Testis (tissue), 3 donors: ENCODE results near the gene MYL9. TPM values are rescaled to one million over a fixed set of nuclear protein-coding genes. Genes with fewer than 3 reads are reported as not detected.

Experiments used
- DNase-seq: peaks from one replicate; pipeline ENCODE4 v3.0.0-alpha.2; 2019
- H3K27ac ChIP-seq, 2 donors: fragments of 200-600 bp; sonication (generic); one replicate each; pipeline ENCODE4 v1.5.1; 2019
- H3K27me3 ChIP-seq: fragments of 200-600 bp; sonication (generic); one replicate; pipeline ENCODE4 v1.5.1; 2019
- H3K36me3 ChIP-seq: fragments of 200-600 bp; sonication (generic); one replicate; pipeline ENCODE4 v1.5.1; 2017; ENCODE audit warnings: low read depth; ENCODE audit errors: missing control alignments
- H3K4me1 ChIP-seq: fragments of 200-600 bp; sonication (generic); one replicate; pipeline ENCODE4 v1.5.1; 2019
- H3K4me3 ChIP-seq, 2 donors: fragments of 200-600 bp; sonication (generic); one replicate each; pipeline ENCODE4 v1.5.1; 2017 to 2019
- H3K9me3 ChIP-seq: fragments of 200-600 bp; sonication (generic); one replicate; pipeline ENCODE4 v1.5.1; 2017
- POLR2A ChIP-seq: fragments of 450-650 bp; IDR thresholded peaks from one replicate; pipeline ENCODE4 v1.6.1; 2017; ENCODE audit warnings: antibody characterized with exemption, mild to moderate bottlenecking, moderate library complexity
- WGBS, 2 donors: methylation state at CpG; one replicate each; pipeline ENCODE4 v1.1.5; 2018; 5-methylcytosine and 5-hydroxymethylcytosine counted together
- intact Hi-C: fragments of 100-400 bp; cut with DNase I; formaldehyde crosslinking; loops from one replicate; pipeline ENCODE4 v1.15.1; 2023; ENCODE audit warnings: low total_unique reads
- polyA plus RNA-seq: library from polyadenylated mRNA; stranded (reverse); fragments of 350-450 nt; fragmentation: Illumina TruSeq; extraction: RNeasy Lipid Tissue Mini Kit (QIAGEN cat#74804); gene quantifications from one replicate; pipeline ENCODE4 v1.2.3, GENCODE V29; 2014; ENCODE audit warnings: low read depth, low replicate concordance; ENCODE audit not compliant: insufficient read depth
- total RNA-seq, 2 donors: library from RNA; depleted of rRNA; stranded (reverse); fragments of >200 nt; gene quantifications; one replicate each; pipeline ENCODE4 v1.2.3, GENCODE V29; 2016
- TF ChIP-seq, protein P1 (sequence below), 3 experiments: fragments of 450-650 bp in 2 of 3; fragments of 200-600 bp in 1 of 3; sonication (generic) in 1 of 3; IDR thresholded peaks; one replicate each; pipeline ENCODE4 v1.5.1; 2016 to 2019; ENCODE audit warnings: antibody characterized with exemption in 3 of 3, mild to moderate bottlenecking in 2 of 3, moderate library complexity in 1 of 3

MYL9 gene
- total and polyA plus RNA-seq, 3 donors from 2014 or later = 177 to 594 (median 265) TPM

- no peak for DNase-seq
Observed at GRCh38 chr20:36571564-36572504, 30.5 kb downstream of the MYL9 start.

DNA sequence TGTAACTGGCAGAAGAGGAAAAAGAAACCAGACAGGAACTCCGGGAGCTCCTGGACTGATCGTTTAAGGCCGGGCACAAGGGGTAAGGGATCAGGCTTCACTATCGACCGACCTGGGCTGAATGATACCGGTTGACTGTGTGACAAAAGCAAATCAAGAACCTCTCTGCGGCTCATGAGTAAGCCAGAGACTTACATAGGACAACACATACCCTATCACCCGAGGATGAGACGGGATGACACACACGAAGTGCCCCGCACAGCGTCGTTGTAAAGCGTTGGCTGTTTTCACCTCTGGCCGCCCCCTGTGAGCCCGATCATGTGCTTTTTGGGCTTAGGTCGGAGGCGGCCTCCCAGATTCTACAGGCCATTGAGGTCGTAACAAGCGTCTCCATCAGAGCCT lies 31.4 kb downstream of the MYL9 start:
- DNase-seq = peak; percentile 38

More at GRCh38 chr20:36571564-36572504, 30.5 kb downstream of the MYL9 start:
- Histone ChIP-seq H3K27me3 (no peaks in the 10 kb centered on the region), H3K36me3 (no peaks in the 10 kb centered on the region), H3K27ac (peak overlapping the region; percentile 28 to 93), H3K4me3 (peak overlapping the region in 1 of 2 donors; percentile 97), H3K9me3 (no peaks in the 10 kb centered on the region), H3K4me1 (peaks cover 34% of the 10 kb centered on the region)
- intact Hi-C loops = loop anchor here (5.0 kb wide), 1 partner anchor 35 kb away; the partner anchor contains the start of gene RAB5IF
- TF ChIP-seq POLR2A = no peak
- TF ChIP-seq, protein P1, sequence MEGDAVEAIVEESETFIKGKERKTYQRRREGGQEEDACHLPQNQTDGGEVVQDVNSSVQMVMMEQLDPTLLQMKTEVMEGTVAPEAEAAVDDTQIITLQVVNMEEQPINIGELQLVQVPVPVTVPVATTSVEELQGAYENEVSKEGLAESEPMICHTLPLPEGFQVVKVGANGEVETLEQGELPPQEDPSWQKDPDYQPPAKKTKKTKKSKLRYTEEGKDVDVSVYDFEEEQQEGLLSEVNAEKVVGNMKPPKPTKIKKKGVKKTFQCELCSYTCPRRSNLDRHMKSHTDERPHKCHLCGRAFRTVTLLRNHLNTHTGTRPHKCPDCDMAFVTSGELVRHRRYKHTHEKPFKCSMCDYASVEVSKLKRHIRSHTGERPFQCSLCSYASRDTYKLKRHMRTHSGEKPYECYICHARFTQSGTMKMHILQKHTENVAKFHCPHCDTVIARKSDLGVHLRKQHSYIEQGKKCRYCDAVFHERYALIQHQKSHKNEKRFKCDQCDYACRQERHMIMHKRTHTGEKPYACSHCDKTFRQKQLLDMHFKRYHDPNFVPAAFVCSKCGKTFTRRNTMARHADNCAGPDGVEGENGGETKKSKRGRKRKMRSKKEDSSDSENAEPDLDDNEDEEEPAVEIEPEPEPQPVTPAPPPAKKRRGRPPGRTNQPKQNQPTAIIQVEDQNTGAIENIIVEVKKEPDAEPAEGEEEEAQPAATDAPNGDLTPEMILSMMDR (IDR thresholded peaks at IDR 0.05) = no peak
- 29 to 33% methylated on average over 13 to 17 of the region's 17 CpGs for WGBS, 2 donors

DNA sequence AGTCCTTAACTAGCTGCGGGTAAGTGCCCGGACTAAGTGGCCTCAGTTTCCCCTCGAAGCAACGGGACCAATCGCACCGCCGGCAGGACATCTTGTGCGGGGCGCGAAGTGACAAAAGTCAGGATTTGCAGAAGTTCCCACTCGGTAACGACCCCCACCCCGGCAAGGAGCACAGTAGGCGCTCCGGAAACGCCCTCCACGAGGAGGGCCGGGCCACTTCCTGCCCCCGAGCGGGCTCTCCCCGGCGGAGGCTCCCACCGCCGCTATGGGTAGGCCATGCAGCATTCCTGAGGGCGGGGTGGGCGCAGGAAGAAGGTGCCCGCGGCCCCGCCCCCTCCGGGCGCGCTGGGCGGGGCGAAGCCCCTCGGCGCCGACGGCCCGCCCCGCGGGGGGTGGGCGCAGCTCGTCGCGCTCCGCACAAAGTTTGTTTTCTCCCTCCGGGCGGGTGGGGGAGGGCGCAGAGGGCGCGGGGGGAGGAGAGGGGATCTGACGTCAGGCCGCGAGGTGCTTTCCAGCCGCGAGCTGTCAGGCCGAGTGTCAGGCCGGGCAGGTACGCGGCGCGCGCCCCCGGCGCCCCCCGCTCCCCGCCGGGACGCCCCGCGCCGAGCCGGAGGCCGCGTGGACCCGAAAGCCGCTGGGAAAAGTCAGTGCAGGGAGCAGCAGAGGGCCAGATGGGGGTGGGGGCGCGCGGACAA lies 31.9 kb downstream of the MYL9 start, which contains the start of gene TGIF2:
Gene TGIF2 (plus strand): TSS at position 495 of the 695 bp plus-strand sequence. CDS start 5,178 bp downstream, outside the sequence.
- Histone ChIP-seq H3K4me1 (peaks cover 34% of the 10 kb centered on the region), H3K9me3 (no peaks in the 10 kb centered on the region), H3K27me3 (no peaks in the 10 kb centered on the region), H3K4me3 (peak within 1 kb of the TSS; percentile 89 to 97), H3K27ac (peak within 1 kb of the TSS; percentile 93), H3K36me3 (no peaks in the 10 kb centered on the region)
- intact Hi-C loops = loop anchor here (5.0 kb wide), 1 partner anchor 34 kb away; the partner anchor contains the start of gene RAB5IF
- TF ChIP-seq, protein P1 (IDR thresholded peaks at IDR 0.05) = no peak
- TF ChIP-seq POLR2A = no peak
- WGBS, 2 donors = 0 to 3% methylated on average over 7 to 58 of the region's 80 CpGs
- peak; percentile 92 for DNase-seq

More for the DNA sequence above, 31.4 kb downstream of the MYL9 start:
- H3K9me3 ChIP-seq = no peaks in the 10 kb centered on the region
- no peaks in the 10 kb centered on the region for H3K36me3 ChIP-seq
- peaks cover 34% of the 10 kb centered on the region for H3K4me1 ChIP-seq
- intact Hi-C loops = loop anchor here (5.0 kb wide), 1 partner anchor 35 kb away; the partner anchor contains the start of gene RAB5IF
- no peaks in the 10 kb centered on the region for H3K27me3 ChIP-seq
- H3K27ac ChIP-seq = peak overlapping the region; percentile 28 to 93
- TF ChIP-seq, protein P1 (IDR thresholded peaks at IDR 0.05) = no peak
- no peak for TF ChIP-seq POLR2A
- H3K4me3 ChIP-seq = peak overlapping the region; percentile 89 to 97
- WGBS, 2 donors = 13 to 19% methylated on average over 10 to 20 of the region's 20 CpGs

- Histone ChIP-seq H3K27ac (peak overlapping the region; percentile 93), H3K4me1 (peaks cover 34% of the 10 kb centered on the region), H3K9me3 (no peaks in the 10 kb centered on the region), H3K4me3 (peak overlapping the region; percentile 89 to 97), H3K27me3 (no peaks in the 10 kb centered on the region), H3K36me3 (no peaks in the 10 kb centered on the region)
- intact Hi-C loops = loop anchor here (5.0 kb wide), 1 partner anchor 33 kb away; the partner anchor contains the start of gene RAB5IF
- WGBS, 2 donors = 0% methylated on average over 41 of the region's 53 CpGs; no CpG with 5 or more reads in 1 of the 2 donors
- DNase-seq = no peak
- TF ChIP-seq, protein P1 (IDR thresholded peaks at IDR 0.05) = no peak
- TF ChIP-seq POLR2A = no peak
Observed at GRCh38 chr20:36573798-36574365, 32.6 kb downstream of the MYL9 start.
